GM19438 (cell line): ENCODE results near the gene CEP128.

Source experiments
- ATAC-seq: cut with Tn5 transposase; IDR thresholded peaks from one replicate; pipeline ENCODE4 v1.9.1; 2021; ENCODE audit warnings: low read depth; ENCODE audit not compliant: unreplicated experiment

The CEP128 gene

GRCh38 chr14:80781972-80782367 lies 159.6 kb downstream of the CEP128 start:
- ATAC-seq = no peak

GRCh38 chr14:80780500-80780899 lies 161.0 kb downstream of the CEP128 start:
- no peak for ATAC-seq

GRCh38 chr14:80776657-80777056 lies 164.9 kb downstream of the CEP128 start:
- ATAC-seq = no peak

GRCh38 chr14:80776186-80776585 lies 165.4 kb downstream of the CEP128 start:
- no peak for ATAC-seq

- no peak for ATAC-seq
Observed at GRCh38 chr14:80772504-80772903, 169.0 kb downstream of the CEP128 start.

- ATAC-seq = no peak
Observed at GRCh38 chr14:80771201-80771600, 170.3 kb downstream of the CEP128 start.

- ATAC-seq = no peak
Observed at GRCh38 chr14:80770114-80770908, 171.2 kb downstream of the CEP128 start.

- no peak for ATAC-seq
Observed at GRCh38 chr14:80768646-80769045, 172.9 kb downstream of the CEP128 start.

GRCh38 chr14:80764921-80765507 lies 176.5 kb downstream of the CEP128 start:
- no peak for ATAC-seq

GRCh38 chr14:80764496-80764895 lies 177.0 kb downstream of the CEP128 start:
- no peak for ATAC-seq

- ATAC-seq = no peak
Observed at GRCh38 chr14:80762641-80763228, 178.8 kb downstream of the CEP128 start.

GRCh38 chr14:80754696-80755095 lies 186.8 kb downstream of the CEP128 start:
- ATAC-seq = no peak

GRCh38 chr14:80751285-80751684 lies 190.3 kb downstream of the CEP128 start:
- ATAC-seq = no peak

GRCh38 chr14:80726211-80726610 lies 215.3 kb downstream of the CEP128 start:
- no peak for ATAC-seq

- no peak for ATAC-seq
Observed at GRCh38 chr14:80718940-80719339, 222.6 kb downstream of the CEP128 start.

- no peak for ATAC-seq
Observed at GRCh38 chr14:80714474-80714873, 227.1 kb downstream of the CEP128 start.

- ATAC-seq = no peak
Observed at GRCh38 chr14:80713076-80713850, 228.3 kb downstream of the CEP128 start.

- ATAC-seq = no peak
Observed at GRCh38 chr14:80705241-80705980, 236.1 kb downstream of the CEP128 start.

- ATAC-seq = no peak
Observed at GRCh38 chr14:80700601-80701000, 240.9 kb downstream of the CEP128 start.

- ATAC-seq = no peak
Observed at GRCh38 chr14:80699861-80700260, 241.7 kb downstream of the CEP128 start.
